HCT116 (cell line): ENCODE results near the gene ADCY2.

ENCODE experiments used
- EZH2 ChIP-seq: fragments of 200-600 bp; sonication (generic); IDR thresholded peaks from 2 replicates; pipeline ENCODE4 v1.6.1; 2017; ENCODE audit warnings: antibody characterized with exemption, mixed run types
- EZH2phosphoT487 ChIP-seq: fragments of 200-600 bp; IDR thresholded peaks from 2 replicates; pipeline ENCODE4 v1.6.1; 2018; ENCODE audit warnings: antibody characterized with exemption, borderline replicate concordance
- POLR2AphosphoS5 ChIP-seq: IDR thresholded peaks from 2 replicates; pipeline ENCODE4 v1.6.1; 2011; ENCODE audit warnings: mild to moderate bottlenecking, low read depth, low read length, moderate library complexity
- TF ChIP-seq, protein P1 (sequence below), 3 experiments: fragments of 200-600 bp in 1 of 3; sonication (generic) in 1 of 3; IDR thresholded peaks in 2 of 3; conservative IDR thresholded peaks in 1 of 3; 2 replicates each; pipeline ENCODE4 v1.5.1; 2012 to 2017; ENCODE audit warnings: low read depth in 2 of 3, low read length in 2 of 3, antibody characterized with exemption in 1 of 3, borderline replicate concordance in 1 of 3, control low read depth in 1 of 3, mild to moderate bottlenecking in 1 of 3, mixed read lengths in 1 of 3, mixed run types in 1 of 3, moderate library complexity in 1 of 3; ENCODE audit not compliant: insufficient read depth in 1 of 3

DNA sequence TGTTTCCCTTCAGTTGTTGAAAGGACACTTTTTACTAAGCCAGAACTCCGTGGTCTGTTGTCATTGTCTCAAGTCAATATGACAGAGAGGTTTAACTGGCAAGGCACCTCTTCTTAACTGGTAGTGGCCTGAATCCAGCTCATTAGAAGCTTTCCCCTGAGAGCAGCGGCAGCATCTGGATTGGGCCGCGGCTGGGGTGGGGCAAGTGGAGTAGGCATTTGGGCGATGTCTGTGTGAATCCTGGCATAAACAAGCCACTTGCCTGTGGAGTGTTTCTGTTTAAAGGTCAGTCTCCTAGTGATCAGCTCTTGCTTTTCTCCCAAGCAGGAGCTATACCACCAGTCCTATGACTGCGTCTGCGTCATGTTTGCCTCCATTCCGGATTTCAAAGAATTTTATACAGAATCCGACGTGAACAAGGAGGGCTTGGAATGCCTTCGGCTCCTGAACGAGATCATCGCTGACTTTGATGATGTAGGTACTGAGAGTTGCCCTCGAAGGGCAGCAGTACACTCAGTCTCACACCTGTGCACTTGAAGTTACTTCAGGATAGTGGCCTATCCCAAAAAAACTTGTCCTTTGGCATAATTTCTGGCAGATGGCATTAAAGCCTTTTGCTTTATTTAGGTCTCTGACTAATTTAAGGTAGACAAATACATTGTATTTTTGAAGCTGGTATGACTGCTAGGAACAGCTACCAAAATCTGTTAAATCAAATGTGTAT, 406.1 kb downstream of the ADCY2 start:
- no peak for TF ChIP-seq EZH2phosphoT487
- TF ChIP-seq POLR2AphosphoS5 = no peak
- TF ChIP-seq, protein P1, sequence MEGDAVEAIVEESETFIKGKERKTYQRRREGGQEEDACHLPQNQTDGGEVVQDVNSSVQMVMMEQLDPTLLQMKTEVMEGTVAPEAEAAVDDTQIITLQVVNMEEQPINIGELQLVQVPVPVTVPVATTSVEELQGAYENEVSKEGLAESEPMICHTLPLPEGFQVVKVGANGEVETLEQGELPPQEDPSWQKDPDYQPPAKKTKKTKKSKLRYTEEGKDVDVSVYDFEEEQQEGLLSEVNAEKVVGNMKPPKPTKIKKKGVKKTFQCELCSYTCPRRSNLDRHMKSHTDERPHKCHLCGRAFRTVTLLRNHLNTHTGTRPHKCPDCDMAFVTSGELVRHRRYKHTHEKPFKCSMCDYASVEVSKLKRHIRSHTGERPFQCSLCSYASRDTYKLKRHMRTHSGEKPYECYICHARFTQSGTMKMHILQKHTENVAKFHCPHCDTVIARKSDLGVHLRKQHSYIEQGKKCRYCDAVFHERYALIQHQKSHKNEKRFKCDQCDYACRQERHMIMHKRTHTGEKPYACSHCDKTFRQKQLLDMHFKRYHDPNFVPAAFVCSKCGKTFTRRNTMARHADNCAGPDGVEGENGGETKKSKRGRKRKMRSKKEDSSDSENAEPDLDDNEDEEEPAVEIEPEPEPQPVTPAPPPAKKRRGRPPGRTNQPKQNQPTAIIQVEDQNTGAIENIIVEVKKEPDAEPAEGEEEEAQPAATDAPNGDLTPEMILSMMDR (IDR thresholded peaks at IDR 0.05 in 2 of 3, conservative IDR thresholded peaks at IDR 0.05 in 1 of 3; ENCODE audit: borderline replicate concordance in 1 of 3, insufficient read depth in 1 of 3, low read depth in 2 of 3, low read length in 2 of 3) = no peak
- TF ChIP-seq EZH2 = no peak
